Measurements from ENCODE around the gene TULP4.

DNA sequence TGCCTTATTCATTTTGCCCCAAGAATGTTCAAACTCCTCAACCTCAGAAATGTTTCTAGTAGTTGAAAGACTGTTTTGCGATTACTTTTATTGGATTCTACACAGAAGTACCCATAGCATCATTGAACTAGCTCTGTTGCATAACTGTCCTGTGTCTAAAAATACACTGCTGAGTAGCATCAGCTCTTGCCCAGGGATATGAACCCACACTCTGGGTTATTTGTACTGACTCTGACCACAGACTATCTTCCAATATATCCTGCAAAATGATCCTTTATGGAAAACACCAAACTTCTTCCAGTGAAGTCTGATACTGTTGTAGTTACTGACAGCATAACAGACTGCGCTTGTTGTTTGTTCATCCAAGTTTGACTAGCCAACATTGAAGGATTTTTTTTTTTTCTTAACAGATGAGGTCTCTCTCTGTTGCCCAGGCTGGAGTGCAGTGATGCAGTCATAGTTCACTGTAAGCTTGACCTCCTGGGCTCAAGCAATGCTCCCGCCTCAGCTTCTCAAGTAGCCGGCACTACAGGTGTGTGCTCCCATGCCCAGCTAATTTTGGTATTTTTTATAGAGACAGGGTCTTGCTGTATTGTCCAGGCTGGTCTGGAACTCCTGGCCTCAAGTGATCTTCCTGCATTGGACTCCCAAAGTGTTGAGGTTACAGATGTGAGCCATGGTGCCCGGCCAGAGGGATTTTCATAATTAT, 49.9 kb downstream of the TULP4 start:
- no peak for TF ChIP-seq ZNF274 (IDR thresholded peaks at IDR 0.05; ENCODE audit: low read depth, low read length)
- TF ChIP-seq YY1 (IDR thresholded peaks at IDR 0.05; ENCODE audit: insufficient read depth, insufficient read length), result no peak
- no peak for TF ChIP-seq SUZ12 (IDR thresholded peaks at IDR 0.05; ENCODE audit: extremely low read depth, insufficient read depth, insufficient read length)

All from NT2/D1 (cell line).